Neural progenitor cell (in vitro differentiated cells): ENCODE measurements around the gene CHRNG. TPM values are rescaled to one million over a fixed set of nuclear protein-coding genes. Genes with fewer than 3 reads are reported as not detected.

Source experiments
- DNase-seq: peaks from one replicate; pipeline ENCODE4 v3.0.0-alpha.2; 2016; ENCODE audit warnings: low spot score
- H2AFZ ChIP-seq: fragments of 200-600 bp; sonication (generic); replicated peaks from 2 replicates; pipeline ENCODE4 v1.6.1; 2016; ENCODE audit warnings: antibody characterized with exemption
- H3F3A ChIP-seq: fragments of 200-600 bp; sonication (generic); 2 replicates; pipeline ENCODE4 v1.6.1; 2016; ENCODE audit warnings: antibody characterized with exemption, low read depth
- H3K27ac ChIP-seq: fragments of 200-600 bp; sonication (generic); 2 replicates; pipeline ENCODE4 v1.5.1; 2016; ENCODE audit warnings: mild to moderate bottlenecking
- H3K27me3 ChIP-seq: fragments of 200-600 bp; sonication (generic); 2 replicates; pipeline ENCODE4 v1.6.1; 2016; ENCODE audit warnings: mild to moderate bottlenecking, moderate library complexity
- H3K36me3 ChIP-seq: fragments of 200-600 bp; sonication (generic); 2 replicates; pipeline ENCODE4 v1.5.1; 2016
- H3K4me1 ChIP-seq: fragments of 200-600 bp; sonication (generic); 2 replicates; pipeline ENCODE4 v1.6.1; 2016; ENCODE audit warnings: mixed run types
- H3K4me2 ChIP-seq: fragments of 200-600 bp; sonication (generic); 2 replicates; pipeline ENCODE4 v1.6.1; 2016
- H3K4me3 ChIP-seq: fragments of 200-600 bp; sonication (generic); 2 replicates; pipeline ENCODE4 v1.5.1; 2016
- H3K79me2 ChIP-seq: fragments of 200-600 bp; sonication (generic); 2 replicates; pipeline ENCODE4 v1.6.1; 2016; ENCODE audit warnings: low read depth
- H3K9ac ChIP-seq: fragments of 200-600 bp; sonication (generic); 2 replicates; pipeline ENCODE4 v1.6.1; 2016
- H3K9me3 ChIP-seq: fragments of 200-600 bp; sonication (generic); 2 replicates; pipeline ENCODE4 v1.5.1; 2016; ENCODE audit warnings: low read depth
- H4K20me1 ChIP-seq: fragments of 200-600 bp; sonication (generic); 2 replicates; pipeline ENCODE4 v1.6.1; 2016; ENCODE audit warnings: low read depth
- H3K27ac Mint-ChIP-seq: 3 replicates; pipeline ENCODE4 v1.8.0; 2021; ENCODE audit warnings: mixed read lengths
- H3K27me3 Mint-ChIP-seq: 2 replicates; pipeline ENCODE4 v1.8.0; 2022; ENCODE audit warnings: low read depth, mild to moderate bottlenecking, inconsistent platforms, moderate library complexity, mixed read lengths; ENCODE audit not compliant: insufficient read depth
- H3K36me3 Mint-ChIP-seq: 3 replicates; pipeline ENCODE4 v1.8.0; 2021; ENCODE audit warnings: mixed read lengths
- H3K4me1 Mint-ChIP-seq: 3 replicates; pipeline ENCODE4 v1.8.0; 2021; ENCODE audit warnings: mixed read lengths
- H3K4me3 Mint-ChIP-seq: 3 replicates; pipeline ENCODE4 v1.8.0; 2021; ENCODE audit warnings: mild to moderate bottlenecking, moderate library complexity, mixed read lengths
- H3K9me3 Mint-ChIP-seq: 3 replicates; pipeline ENCODE4 v1.8.0; 2020; ENCODE audit warnings: mixed read lengths
- EZH2 ChIP-seq: fragments of 200-600 bp; sonication (generic); IDR thresholded peaks from 2 replicates; pipeline ENCODE4 v1.6.1; 2017; ENCODE audit warnings: antibody characterized with exemption, mild to moderate bottlenecking, moderate library complexity
- EZH2phosphoT487 ChIP-seq: fragments of 200-600 bp; sonication (generic); IDR thresholded peaks from 2 replicates; pipeline ENCODE4 v1.6.1; 2017; ENCODE audit warnings: antibody characterized with exemption
- total RNA-seq: library from RNA; depleted of rRNA; stranded (reverse); fragments of >200 nt; gene quantifications from 2 replicates; pipeline ENCODE4 v1.2.3, GENCODE V29; 2015; ENCODE audit warnings: low replicate concordance
- TF ChIP-seq, protein P1 (sequence below): fragments of 200-600 bp; sonication (generic); IDR thresholded peaks from 2 replicates; pipeline ENCODE4 v1.5.1; 2017; ENCODE audit warnings: antibody characterized with exemption, mild to moderate bottlenecking

Gene CHRNG
- total RNA-seq, 1 donor from 2014 or later: not detected

DNA sequence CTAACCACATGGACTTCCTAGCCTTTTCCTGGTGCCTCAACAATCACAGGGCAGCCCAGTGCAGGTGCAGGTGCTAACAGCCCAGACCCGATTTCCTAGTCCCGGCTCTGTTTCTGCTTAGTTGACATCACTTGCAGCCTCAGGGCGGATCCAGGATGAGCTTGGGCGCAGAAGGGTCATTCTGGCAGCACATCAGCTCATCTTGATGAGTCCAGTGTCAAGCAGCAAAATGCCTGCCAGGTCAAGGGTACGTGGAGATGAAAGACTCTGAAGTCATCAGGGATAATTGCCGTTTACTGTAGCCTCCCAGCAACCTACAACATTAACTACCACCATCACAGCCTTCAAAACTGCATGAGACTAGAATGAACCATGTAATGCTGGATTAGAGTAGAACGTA lies 54.5 kb downstream of the CHRNG start:
- Histone ChIP-seq H4K20me1 (no peaks in the 10 kb centered on the region), H2AFZ (no peak overlapping the region), H3K79me2 (no peaks in the 10 kb centered on the region), H3F3A (no peaks in the 10 kb centered on the region), H3K9ac (no peak overlapping the region), H3K36me3 (no peaks in the 10 kb centered on the region), H3K27me3 (no peaks in the 10 kb centered on the region), H3K4me1 (no peaks in the 10 kb centered on the region), H3K4me3 (no peak overlapping the region), H3K9me3 (no peaks in the 10 kb centered on the region), H3K27ac (no peak overlapping the region), H3K4me2 (no peak overlapping the region)
- H3K4me3 Mint-ChIP-seq: no peak overlapping the region
- H3K9me3 Mint-ChIP-seq: no peaks in the 10 kb centered on the region
- peaks cover 6% of the 10 kb centered on the region for H3K27me3 Mint-ChIP-seq
- TF ChIP-seq EZH2 (no peak), EZH2phosphoT487 (no peak)
- TF ChIP-seq, protein P1, sequence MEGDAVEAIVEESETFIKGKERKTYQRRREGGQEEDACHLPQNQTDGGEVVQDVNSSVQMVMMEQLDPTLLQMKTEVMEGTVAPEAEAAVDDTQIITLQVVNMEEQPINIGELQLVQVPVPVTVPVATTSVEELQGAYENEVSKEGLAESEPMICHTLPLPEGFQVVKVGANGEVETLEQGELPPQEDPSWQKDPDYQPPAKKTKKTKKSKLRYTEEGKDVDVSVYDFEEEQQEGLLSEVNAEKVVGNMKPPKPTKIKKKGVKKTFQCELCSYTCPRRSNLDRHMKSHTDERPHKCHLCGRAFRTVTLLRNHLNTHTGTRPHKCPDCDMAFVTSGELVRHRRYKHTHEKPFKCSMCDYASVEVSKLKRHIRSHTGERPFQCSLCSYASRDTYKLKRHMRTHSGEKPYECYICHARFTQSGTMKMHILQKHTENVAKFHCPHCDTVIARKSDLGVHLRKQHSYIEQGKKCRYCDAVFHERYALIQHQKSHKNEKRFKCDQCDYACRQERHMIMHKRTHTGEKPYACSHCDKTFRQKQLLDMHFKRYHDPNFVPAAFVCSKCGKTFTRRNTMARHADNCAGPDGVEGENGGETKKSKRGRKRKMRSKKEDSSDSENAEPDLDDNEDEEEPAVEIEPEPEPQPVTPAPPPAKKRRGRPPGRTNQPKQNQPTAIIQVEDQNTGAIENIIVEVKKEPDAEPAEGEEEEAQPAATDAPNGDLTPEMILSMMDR: no peak
- no peak for DNase-seq
- H3K36me3 Mint-ChIP-seq: no peaks in the 10 kb centered on the region
- H3K27ac Mint-ChIP-seq: no peak overlapping the region
- H3K4me1 Mint-ChIP-seq: no peaks in the 10 kb centered on the region

Other genes starting within 250 kb of the CHRNG start
- gene ALPP, start 160.9 kb upstream of the CHRNG start, total RNA-seq: not detected in 2 replicates
- gene ALPG, start 132.8 kb upstream of the CHRNG start, total RNA-seq: not detected in 2 replicates
- gene ALPI, start 83.5 kb upstream of the CHRNG start, total RNA-seq: not detected in 2 replicates
- 0.84 and 3.8 TPM in 2 replicates for gene ECEL1, start 51.9 kb upstream of the CHRNG start, total RNA-seq
- gene PRSS56, start 19.3 kb upstream of the CHRNG start, total RNA-seq: not detected in 2 replicates
- gene CHRND, start 13.5 kb upstream of the CHRNG start, total RNA-seq: 0.19 TPM in 1 of 2 replicates, not detected in the other
- gene TIGD1, start 10.9 kb downstream of the CHRNG start, total RNA-seq: 12.2 and 14.6 TPM in 2 replicates
- 72.5 and 97.0 TPM in 2 replicates for gene EIF4E2, start 11.0 kb downstream of the CHRNG start, total RNA-seq
- gene EFHD1, start 93.9 kb downstream of the CHRNG start, total RNA-seq: 5.9 and 7.0 TPM in 2 replicates
- 71.4 and 76.3 TPM in 2 replicates for gene GIGYF2, start 157.6 kb downstream of the CHRNG start, total RNA-seq
- 19.6 and 21.9 TPM in 2 replicates for gene KCNJ13, start 236.9 kb downstream of the CHRNG start, total RNA-seq